ENCODE measurements around the gene MYO1E.
"Not testable (repeated sequence)": the region's sequence is repeated elsewhere in the genome, so short reads cannot be mapped to it uniquely, and the experiment has no call there.

The MYO1E gene

DNA sequence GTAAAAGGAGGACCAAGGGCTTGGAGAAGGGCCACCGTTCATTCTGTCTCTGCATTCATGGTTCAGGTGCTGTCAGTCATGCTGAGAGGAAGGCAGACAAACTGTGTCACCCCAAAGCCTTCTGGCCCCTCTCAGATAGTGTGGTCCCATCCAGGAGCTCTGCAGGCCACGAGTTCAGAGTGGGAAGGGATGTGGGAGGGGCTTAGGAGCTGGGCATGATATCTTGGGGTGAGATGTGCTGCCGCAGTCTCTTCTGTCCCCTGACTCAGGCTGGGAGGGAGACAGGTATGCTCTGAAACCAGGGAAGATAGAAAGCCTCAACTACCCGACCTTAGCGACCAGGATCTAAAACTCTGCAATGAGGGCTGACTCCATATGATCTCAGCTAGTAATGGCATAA is 19.6 kb upstream of the MYO1E start:
- Histone ChIP-seq H3K4me3 (ENCODE audit: insufficient read depth, low read length, poor library complexity, severe bottlenecking) (no peak overlapping the region), H3K79me2 (ENCODE audit: insufficient read depth, low read length) (peaks cover 14% of the 10 kb centered on the region; the same call in 1 of the 2 replicates), H2AFZ (ENCODE audit: low read depth, low read length, severe bottlenecking) (no peak overlapping the region), H3K9me3 (ENCODE audit: insufficient read depth, low read length) (no peaks in the 10 kb centered on the region), H4K20me1 (ENCODE audit: low read depth, low read length) (no peaks in the 10 kb centered on the region), H3F3A (ENCODE audit: insufficient read depth) (peaks cover 55% of the 10 kb centered on the region), H3K27ac (ENCODE audit: low read depth, low read length) (peak overlapping the region; percentile 100), H3K4me2 (ENCODE audit: low read depth, low read length, poor library complexity, severe bottlenecking) (peak overlapping the region; percentile 40), H3K27me3 (ENCODE audit: low read length) (no peaks in the 10 kb centered on the region), H3K9me2 (replicated peaks; ENCODE audit: insufficient read depth, low read length) (no peaks in the 10 kb centered on the region), H3K36me3 (ENCODE audit: low read length) (0 out of 2 replicates have a peak, but pooled peaks cover 4% of the 10 kb centered on the region), H3K9ac (ENCODE audit: low read length) (peak overlapping the region; percentile 27; the same call in 1 of the 2 replicates)
- no peak for TF ChIP-seq EZH2phosphoT487 (conservative IDR thresholded peaks at IDR 0.05; ENCODE audit: low read length)
- TF ChIP-seq, protein P1, sequence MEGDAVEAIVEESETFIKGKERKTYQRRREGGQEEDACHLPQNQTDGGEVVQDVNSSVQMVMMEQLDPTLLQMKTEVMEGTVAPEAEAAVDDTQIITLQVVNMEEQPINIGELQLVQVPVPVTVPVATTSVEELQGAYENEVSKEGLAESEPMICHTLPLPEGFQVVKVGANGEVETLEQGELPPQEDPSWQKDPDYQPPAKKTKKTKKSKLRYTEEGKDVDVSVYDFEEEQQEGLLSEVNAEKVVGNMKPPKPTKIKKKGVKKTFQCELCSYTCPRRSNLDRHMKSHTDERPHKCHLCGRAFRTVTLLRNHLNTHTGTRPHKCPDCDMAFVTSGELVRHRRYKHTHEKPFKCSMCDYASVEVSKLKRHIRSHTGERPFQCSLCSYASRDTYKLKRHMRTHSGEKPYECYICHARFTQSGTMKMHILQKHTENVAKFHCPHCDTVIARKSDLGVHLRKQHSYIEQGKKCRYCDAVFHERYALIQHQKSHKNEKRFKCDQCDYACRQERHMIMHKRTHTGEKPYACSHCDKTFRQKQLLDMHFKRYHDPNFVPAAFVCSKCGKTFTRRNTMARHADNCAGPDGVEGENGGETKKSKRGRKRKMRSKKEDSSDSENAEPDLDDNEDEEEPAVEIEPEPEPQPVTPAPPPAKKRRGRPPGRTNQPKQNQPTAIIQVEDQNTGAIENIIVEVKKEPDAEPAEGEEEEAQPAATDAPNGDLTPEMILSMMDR (IDR thresholded peaks at IDR 0.05; ENCODE audit: insufficient read depth, low read length, poor library complexity, severe bottlenecking), result no peak

DNA sequence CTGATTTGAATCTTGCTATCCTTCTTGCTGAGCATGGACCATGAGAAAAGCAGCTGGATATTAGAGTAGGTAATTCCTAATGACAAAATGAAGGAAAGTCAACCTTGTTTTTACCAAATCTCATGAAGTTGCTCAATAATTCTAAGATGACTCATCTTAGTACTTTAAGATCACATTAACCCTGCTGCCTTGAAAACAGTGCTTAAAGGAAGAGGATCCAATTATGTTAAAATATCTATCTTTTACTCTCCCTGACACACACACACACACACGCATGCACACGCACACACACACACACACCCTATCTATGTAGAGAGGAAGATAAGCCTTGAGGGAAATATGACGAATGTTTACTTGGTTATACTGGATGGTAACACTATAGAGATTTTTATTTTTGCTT is 16.0 kb upstream of the MYO1E start:
- Histone ChIP-seq H4K20me1 (ENCODE audit: low read depth, low read length) (no peaks in the 10 kb centered on the region), H3K9me2 (replicated peaks; ENCODE audit: insufficient read depth, low read length) (no peaks in the 10 kb centered on the region), H3K9ac (ENCODE audit: low read length) (no peak overlapping the region), H2AFZ (ENCODE audit: low read depth, low read length, severe bottlenecking) (no peak overlapping the region), H3K9me3 (ENCODE audit: insufficient read depth, low read length) (no peaks in the 10 kb centered on the region), H3K27me3 (ENCODE audit: low read length) (no peaks in the 10 kb centered on the region), H3K36me3 (ENCODE audit: low read length) (no peaks in the 10 kb centered on the region), H3K27ac (ENCODE audit: low read depth, low read length) (peak overlapping the region; percentile 54), H3F3A (ENCODE audit: insufficient read depth) (peaks cover 20% of the 10 kb centered on the region), H3K79me2 (ENCODE audit: insufficient read depth, low read length) (peaks cover 2% of the 10 kb centered on the region; the same call in 1 of the 2 replicates), H3K4me3 (ENCODE audit: insufficient read depth, low read length, poor library complexity, severe bottlenecking) (no peak overlapping the region), H3K4me2 (ENCODE audit: low read depth, low read length, poor library complexity, severe bottlenecking) (no peak overlapping the region)
- TF ChIP-seq, protein P1 (IDR thresholded peaks at IDR 0.05; ENCODE audit: insufficient read depth, low read length, poor library complexity, severe bottlenecking), result no peak
- no peak for TF ChIP-seq EZH2phosphoT487 (conservative IDR thresholded peaks at IDR 0.05; ENCODE audit: low read length)

DNA sequence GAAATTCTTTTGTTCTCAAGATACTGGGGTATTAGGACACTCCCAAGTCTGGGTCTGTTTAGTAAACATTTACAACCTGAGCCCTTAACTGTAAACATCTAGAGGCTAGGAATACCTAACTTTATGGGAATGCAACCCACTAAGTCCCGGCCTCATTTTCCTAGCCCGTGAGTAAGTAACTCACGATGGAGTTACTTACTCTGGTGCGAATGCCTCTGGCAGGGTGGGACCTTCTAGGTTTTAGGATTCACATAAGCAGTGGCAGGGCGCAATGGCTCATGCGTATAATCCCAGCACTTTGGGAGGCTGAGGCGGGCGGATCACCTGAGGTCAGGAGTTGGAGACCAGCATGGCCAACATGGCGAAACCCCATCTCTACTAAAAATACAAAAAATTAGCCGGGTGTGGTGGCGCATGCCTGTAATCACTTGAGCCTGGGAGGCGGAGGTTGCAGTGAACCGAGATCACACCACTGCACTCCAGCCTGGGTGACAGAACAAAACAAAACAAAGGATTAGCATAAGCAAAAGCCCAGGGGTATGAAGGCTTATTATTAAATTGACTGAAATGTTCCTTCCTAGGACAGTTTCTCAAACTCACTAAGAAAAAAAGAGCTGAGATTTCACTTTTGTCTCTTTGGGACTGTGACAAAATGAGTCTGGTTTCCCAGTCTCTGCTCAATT is 14.7 kb upstream of the MYO1E start:
- H4K20me1 ChIP-seq (ENCODE audit: low read depth, low read length); H3K9ac ChIP-seq (ENCODE audit: low read length); H3K4me2 ChIP-seq (ENCODE audit: low read depth, low read length, poor library complexity, severe bottlenecking); H3K79me2 ChIP-seq (ENCODE audit: insufficient read depth, low read length); H3K9me3 ChIP-seq (ENCODE audit: insufficient read depth, low read length); H3K27me3 ChIP-seq (ENCODE audit: low read length); H2AFZ ChIP-seq (ENCODE audit: low read depth, low read length, severe bottlenecking); H3K36me3 ChIP-seq (ENCODE audit: low read length); H3K9me2 ChIP-seq (replicated peaks; ENCODE audit: insufficient read depth, low read length); H3K4me3 ChIP-seq (ENCODE audit: insufficient read depth, low read length, poor library complexity, severe bottlenecking): not testable (repeated sequence)
- Histone ChIP-seq H3F3A (ENCODE audit: insufficient read depth) (peaks cover 19% of the 10 kb centered on the region), H3K27ac (ENCODE audit: low read depth, low read length) (peak overlapping the region; percentile 54)

DNA sequence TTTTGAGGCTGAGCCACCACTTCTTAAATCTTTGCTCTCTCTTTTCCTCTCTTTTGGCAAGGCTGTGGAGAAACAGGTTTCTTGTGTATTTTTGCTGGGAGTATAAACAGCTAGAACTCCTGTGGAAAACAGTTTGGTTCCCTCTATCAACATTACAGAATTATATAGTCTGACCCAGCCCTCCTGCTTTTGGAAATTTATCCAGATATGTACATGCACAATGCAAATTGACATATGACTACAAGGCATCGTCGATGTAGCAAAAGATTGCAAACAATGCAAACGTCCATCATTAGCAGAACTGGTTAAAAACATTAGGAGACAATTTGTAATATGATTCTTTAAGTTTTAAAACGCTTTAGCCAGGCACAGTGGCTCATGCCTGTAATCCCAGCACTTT is 12.5 kb upstream of the MYO1E start:
- Histone ChIP-seq H3K4me3 (ENCODE audit: insufficient read depth, low read length, poor library complexity, severe bottlenecking) (no peak overlapping the region), H3K27me3 (ENCODE audit: low read length) (no peaks in the 10 kb centered on the region), H2AFZ (ENCODE audit: low read depth, low read length, severe bottlenecking) (no peak overlapping the region), H3K79me2 (ENCODE audit: insufficient read depth, low read length) (peaks cover 21% of the 10 kb centered on the region), H3K9me3 (ENCODE audit: insufficient read depth, low read length) (no peaks in the 10 kb centered on the region), H3K36me3 (ENCODE audit: low read length) (peaks cover 15% of the 10 kb centered on the region), H3K9me2 (replicated peaks; ENCODE audit: insufficient read depth, low read length) (no peaks in the 10 kb centered on the region), H3K9ac (ENCODE audit: low read length) (no peak overlapping the region), H3K4me2 (ENCODE audit: low read depth, low read length, poor library complexity, severe bottlenecking) (no peak overlapping the region), H3K27ac (ENCODE audit: low read depth, low read length) (no peak overlapping the region), H3F3A (ENCODE audit: insufficient read depth) (peaks cover 19% of the 10 kb centered on the region), H4K20me1 (ENCODE audit: low read depth, low read length) (no peaks in the 10 kb centered on the region)
- TF ChIP-seq, protein P1 (IDR thresholded peaks at IDR 0.05; ENCODE audit: insufficient read depth, low read length, poor library complexity, severe bottlenecking), result no peak
- no peak for TF ChIP-seq EZH2phosphoT487 (conservative IDR thresholded peaks at IDR 0.05; ENCODE audit: low read length)
